HUES48 (cell line): ENCODE results near the gene NHS.
"Not testable (repeated sequence)": the region's sequence is repeated elsewhere in the genome, so short reads cannot be mapped to it uniquely, and the experiment has no call there.

Source experiments
- H3K27ac ChIP-seq: one replicate; pipeline ENCODE4 v1.7.0; 2013; ENCODE audit warnings: low read depth, low read length, inconsistent platforms
- H3K27me3 ChIP-seq: 2 replicates; pipeline ENCODE4 v1.6.1; 2013; ENCODE audit warnings: mild to moderate bottlenecking, low read length; ENCODE audit not compliant: control insufficient read depth, insufficient read depth
- H3K36me3 ChIP-seq: 2 replicates; pipeline ENCODE4 v1.6.1; 2013; ENCODE audit warnings: low read length; ENCODE audit not compliant: control insufficient read depth, insufficient read depth
- H3K4me1 ChIP-seq: 2 replicates; pipeline ENCODE4 v1.6.1; 2013; ENCODE audit warnings: mild to moderate bottlenecking, low read length; ENCODE audit not compliant: control insufficient read depth, insufficient read depth
- H3K4me3 ChIP-seq: 2 replicates; pipeline ENCODE4 v1.5.1; 2013; ENCODE audit warnings: mild to moderate bottlenecking, low read depth, low read length
- H3K9ac ChIP-seq: 2 replicates; pipeline ENCODE4 v1.6.1; 2013; ENCODE audit warnings: mild to moderate bottlenecking, low read depth, low read length, moderate library complexity
- H3K9me3 ChIP-seq: 2 replicates; pipeline ENCODE4 v1.6.1; 2013; ENCODE audit warnings: low read length; ENCODE audit not compliant: control insufficient read depth, insufficient read depth

NHS gene

DNA sequence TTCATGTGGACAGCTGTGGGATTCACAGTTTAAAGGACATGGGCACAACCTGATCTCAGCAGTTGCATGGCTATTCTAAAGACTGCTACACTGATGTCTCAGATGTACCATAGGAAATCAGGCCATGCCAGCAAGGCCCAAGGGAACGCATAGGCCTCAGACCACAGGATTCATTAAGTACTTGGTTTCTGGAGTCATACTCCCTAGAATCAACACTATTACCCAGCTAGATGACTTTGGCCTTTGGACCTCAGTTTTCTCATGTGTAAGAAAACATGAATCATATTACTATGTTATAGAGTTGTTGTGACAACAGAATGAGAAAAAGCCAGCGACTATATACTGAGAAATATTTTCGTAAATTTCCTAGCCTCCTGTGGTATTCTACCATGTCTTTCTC, 67.9 kb downstream of the NHS start:
- H3K27me3 ChIP-seq = no peaks in the 10 kb centered on the region; the same call in 1 of the 2 replicates
- no peak overlapping the region for H3K27ac ChIP-seq
- no peak overlapping the region for H3K9ac ChIP-seq
- H3K4me3 ChIP-seq = no peak overlapping the region
- no peaks in the 10 kb centered on the region for H3K36me3 ChIP-seq
- H3K4me1 ChIP-seq = peaks cover 18% of the 10 kb centered on the region
- no peaks in the 10 kb centered on the region for H3K9me3 ChIP-seq

DNA sequence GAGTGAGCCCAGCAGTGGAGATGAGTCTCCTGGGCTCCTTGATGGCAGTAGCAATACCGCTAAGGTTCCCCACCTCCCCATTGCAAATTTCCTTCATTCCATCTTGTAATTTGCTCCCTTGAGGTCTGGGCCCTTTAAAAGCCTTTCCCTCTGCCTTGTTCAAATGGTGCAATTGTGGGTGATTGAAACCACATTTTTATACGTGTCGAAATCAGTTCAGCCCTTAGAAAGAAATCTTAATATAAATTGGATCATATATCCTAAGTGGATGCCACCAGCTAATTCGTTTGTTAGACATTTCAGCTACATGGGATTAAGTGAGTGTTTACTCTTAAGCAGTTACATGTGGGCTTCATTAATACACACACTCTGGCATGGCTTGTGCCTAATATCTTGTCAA, 68.6 kb downstream of the NHS start:
- Histone ChIP-seq H3K36me3 (no peaks in the 10 kb centered on the region), H3K4me1 (peaks cover 12% of the 10 kb centered on the region), H3K9me3 (no peaks in the 10 kb centered on the region), H3K27me3 (no peaks in the 10 kb centered on the region; the same call in 1 of the 2 replicates), H3K27ac (no peak overlapping the region), H3K4me3 (no peak overlapping the region), H3K9ac (no peak overlapping the region)

DNA sequence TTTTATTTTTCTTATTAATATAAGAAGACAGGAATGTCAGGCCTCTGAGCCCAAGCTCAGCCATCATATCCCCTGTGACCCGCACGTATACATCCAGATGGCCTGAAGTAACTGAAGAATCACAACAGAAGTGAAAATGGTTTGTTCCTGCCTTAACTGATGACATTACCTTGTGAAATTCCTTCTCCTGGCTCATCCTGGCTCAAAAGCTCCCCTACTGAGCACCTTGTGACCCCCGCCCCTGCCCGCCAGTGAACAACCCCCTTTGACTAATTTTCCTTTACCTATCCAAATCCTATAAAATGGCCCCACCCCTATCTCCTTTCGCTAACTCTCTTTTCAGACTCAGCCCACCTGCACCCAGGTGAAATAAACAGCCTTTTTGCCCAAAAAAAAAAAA, 71.3 kb downstream of the NHS start:
- H3K9me3 ChIP-seq, H3K27me3 ChIP-seq, H3K36me3 ChIP-seq, H3K4me3 ChIP-seq, H3K27ac ChIP-seq, H3K9ac ChIP-seq: not testable (repeated sequence)
- H3K4me1 ChIP-seq = peaks cover 11% of the 10 kb centered on the region

DNA sequence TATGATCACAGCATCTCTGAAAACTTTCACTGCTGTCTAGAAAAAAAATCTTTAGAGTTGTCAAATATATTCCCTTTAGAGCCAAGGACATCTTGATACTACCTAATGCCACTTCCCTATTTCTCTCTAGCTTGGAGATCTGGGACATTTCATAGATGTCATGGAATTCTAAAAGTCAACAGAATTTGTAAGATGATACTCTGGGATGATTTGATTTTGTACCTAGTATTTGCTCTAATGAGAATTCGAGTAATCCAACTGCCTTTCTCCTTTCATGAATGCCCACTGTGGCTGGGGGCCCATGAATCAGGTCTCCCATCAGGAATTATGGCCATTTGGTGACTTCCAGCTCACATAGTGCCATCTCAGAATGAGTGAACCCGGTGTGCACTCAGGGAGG, 73.2 kb downstream of the NHS start:
- Histone ChIP-seq H3K27me3 (peaks cover 5% of the 10 kb centered on the region), H3K4me1 (peaks cover 11% of the 10 kb centered on the region), H3K9ac (no peak overlapping the region), H3K4me3 (no peak overlapping the region), H3K9me3 (no peaks in the 10 kb centered on the region), H3K36me3 (no peaks in the 10 kb centered on the region), H3K27ac (no peak overlapping the region)

DNA sequence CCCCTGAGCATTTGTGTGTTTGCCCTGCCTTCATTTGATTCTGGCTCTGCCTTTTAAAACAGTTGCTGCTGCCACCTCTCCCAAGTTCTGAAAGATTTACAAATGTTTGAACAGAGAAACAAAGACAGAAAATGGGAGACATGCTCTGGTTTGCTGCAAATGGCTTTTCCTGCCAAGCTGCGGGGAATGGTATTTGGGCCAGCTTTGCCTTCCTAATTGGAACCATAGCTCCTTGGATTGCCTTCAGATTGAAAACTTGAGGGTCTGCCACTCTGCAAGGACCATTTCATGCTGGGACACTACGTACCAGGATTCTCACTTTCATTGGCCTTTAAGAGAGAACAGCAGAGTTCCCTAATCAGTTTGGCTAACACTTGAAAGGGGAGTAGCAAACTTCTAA, 74.9 kb downstream of the NHS start:
- Histone ChIP-seq H3K4me3 (no peak overlapping the region), H3K9me3 (no peaks in the 10 kb centered on the region), H3K36me3 (no peaks in the 10 kb centered on the region), H3K4me1 (peaks cover 11% of the 10 kb centered on the region), H3K9ac (no peak overlapping the region), H3K27ac (no peak overlapping the region), H3K27me3 (peaks cover 5% of the 10 kb centered on the region)

DNA sequence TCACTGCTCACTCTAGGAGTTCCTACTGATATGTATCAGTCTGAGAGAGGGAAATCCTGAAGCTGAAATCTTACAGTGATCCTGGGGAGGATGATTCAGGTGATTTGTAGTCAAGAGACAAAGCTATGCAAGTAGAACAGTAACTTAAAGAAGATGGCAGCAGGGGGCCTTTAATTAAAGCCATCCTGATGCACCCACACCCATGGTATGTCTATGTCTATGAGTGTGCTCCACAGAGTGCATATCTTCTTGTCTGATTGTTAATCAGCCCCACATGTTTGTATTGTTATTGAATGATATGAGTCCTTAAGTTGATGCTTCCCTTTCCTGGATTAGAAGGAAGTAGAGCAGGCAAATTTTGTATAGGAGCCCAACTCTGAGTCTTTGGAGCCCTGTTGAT, 78.8 kb downstream of the NHS start:
- H3K4me3 ChIP-seq = no peak overlapping the region
- H3K9ac ChIP-seq = no peak overlapping the region
- no peaks in the 10 kb centered on the region for H3K36me3 ChIP-seq
- no peak overlapping the region for H3K27ac ChIP-seq
- H3K9me3 ChIP-seq = no peaks in the 10 kb centered on the region
- H3K4me1 ChIP-seq = peaks cover 8% of the 10 kb centered on the region; the same call in 1 of the 2 replicates
- H3K27me3 ChIP-seq = peaks cover 5% of the 10 kb centered on the region; the same call in 1 of the 2 replicates

DNA sequence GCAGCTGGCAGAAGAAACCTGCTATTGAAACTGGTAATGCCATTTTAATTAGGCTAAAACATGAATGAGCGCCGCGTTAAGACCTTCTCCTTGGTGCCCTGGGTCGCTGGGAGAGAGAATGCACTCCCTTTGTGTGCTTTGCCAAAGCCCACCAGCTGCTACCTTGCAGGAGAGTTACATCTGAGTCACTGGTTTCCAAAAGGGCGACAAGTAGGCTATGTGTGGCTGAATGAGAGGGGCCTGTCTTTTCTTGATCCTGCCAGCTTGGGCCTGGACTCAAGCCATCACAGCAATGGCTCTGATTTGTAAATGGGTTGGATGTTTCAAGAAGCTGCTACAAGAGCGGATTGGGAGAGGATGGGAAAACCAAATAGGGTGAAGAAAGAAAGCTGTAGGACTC, 81.5 kb downstream of the NHS start:
- Histone ChIP-seq H3K9ac (no peak overlapping the region), H3K4me3 (no peak overlapping the region), H3K9me3 (no peaks in the 10 kb centered on the region), H3K27me3 (no peaks in the 10 kb centered on the region; the same call in 1 of the 2 replicates), H3K27ac (no peak overlapping the region), H3K36me3 (no peaks in the 10 kb centered on the region), H3K4me1 (peaks cover 15% of the 10 kb centered on the region; the same call in 1 of the 2 replicates)

DNA sequence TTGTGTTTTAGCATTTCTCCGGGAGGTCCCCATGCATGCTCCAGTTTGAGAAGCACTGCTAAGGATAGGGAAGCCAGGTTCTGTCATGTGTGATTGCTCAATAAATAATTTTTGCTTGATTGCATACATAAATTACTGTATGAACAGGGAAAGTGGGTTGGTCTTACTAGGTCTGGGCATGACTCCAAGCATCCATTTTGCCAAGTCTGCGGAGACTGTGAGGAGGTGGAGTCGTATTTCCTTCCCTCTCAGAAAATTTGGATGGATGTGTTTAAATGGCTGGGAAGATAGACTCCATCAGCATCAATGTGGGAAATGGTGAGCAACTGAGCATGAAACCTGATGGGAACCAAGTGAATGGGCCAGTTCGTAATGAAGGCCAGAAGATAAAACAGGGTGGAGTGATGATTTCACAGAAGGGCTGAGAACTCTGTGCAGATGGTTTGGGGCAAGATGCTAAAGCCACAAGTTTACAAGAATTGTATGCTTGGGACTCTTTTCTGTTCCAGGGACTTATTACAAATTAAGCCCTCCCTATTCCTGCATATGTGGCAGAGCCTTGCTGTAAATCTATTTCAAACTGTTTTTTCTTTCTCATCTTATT, 84.1 kb downstream of the NHS start:
- no peaks in the 10 kb centered on the region for H3K36me3 ChIP-seq
- no peaks in the 10 kb centered on the region for H3K9me3 ChIP-seq
- H3K27ac ChIP-seq = no peak overlapping the region

DNA sequence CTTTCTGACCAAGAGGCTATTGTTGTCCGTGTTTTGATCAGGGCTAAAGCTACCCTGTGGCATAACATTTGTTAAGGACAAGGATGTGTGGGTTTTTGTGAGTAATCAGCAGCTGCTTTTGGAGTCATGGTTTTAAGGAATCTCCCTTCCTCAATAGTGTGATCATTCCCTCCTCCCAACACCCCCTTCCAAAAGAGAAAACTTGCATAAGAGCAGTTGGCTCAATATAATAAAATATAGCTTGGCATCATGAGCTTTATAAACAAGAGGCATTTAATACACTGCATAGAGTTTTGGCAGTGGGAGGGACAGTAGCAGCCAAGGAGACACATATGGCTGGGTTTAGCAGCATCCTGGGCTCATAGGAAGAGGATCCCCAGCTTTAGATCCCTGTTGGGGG, 84.7 kb downstream of the NHS start:
- Histone ChIP-seq H3K27me3 (no peaks in the 10 kb centered on the region; the same call in 1 of the 2 replicates), H3K27ac (no peak overlapping the region), H3K9me3 (no peaks in the 10 kb centered on the region), H3K4me3 (no peak overlapping the region), H3K36me3 (no peaks in the 10 kb centered on the region), H3K9ac (no peak overlapping the region), H3K4me1 (peaks cover 28% of the 10 kb centered on the region)

More for the DNA sequence above, 84.1 kb downstream of the NHS start:
- no peak overlapping the region for H3K4me3 ChIP-seq
- H3K4me1 ChIP-seq = peaks cover 28% of the 10 kb centered on the region
- H3K27me3 ChIP-seq = no peaks in the 10 kb centered on the region; the same call in 1 of the 2 replicates
- H3K9ac ChIP-seq = no peak overlapping the region

DNA sequence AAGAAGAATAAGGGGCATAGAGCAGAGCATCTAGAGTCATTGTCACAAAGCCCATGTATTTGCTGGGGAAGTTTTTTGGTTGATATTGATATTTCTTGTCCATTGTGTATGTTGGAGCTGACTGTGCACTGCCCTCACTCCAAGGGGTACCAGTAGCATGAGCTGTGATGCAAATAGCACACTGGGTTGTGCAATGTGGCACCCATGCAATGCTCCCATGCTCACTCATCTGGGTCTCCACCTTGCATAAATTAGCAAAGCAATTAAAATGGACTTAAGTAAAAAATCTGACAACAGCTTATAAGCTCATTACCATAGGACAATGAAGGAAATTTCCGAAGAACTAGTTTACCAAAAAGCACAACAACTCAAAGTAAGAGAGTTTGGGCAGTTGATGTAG, 87.9 kb downstream of the NHS start:
- Histone ChIP-seq H3K9ac (no peak overlapping the region), H3K4me1 (peaks cover 20% of the 10 kb centered on the region), H3K27me3 (0 out of 2 replicates have a peak, but pooled peaks cover 3% of the 10 kb centered on the region), H3K36me3 (no peaks in the 10 kb centered on the region), H3K9me3 (no peaks in the 10 kb centered on the region), H3K4me3 (no peak overlapping the region), H3K27ac (no peak overlapping the region)

DNA sequence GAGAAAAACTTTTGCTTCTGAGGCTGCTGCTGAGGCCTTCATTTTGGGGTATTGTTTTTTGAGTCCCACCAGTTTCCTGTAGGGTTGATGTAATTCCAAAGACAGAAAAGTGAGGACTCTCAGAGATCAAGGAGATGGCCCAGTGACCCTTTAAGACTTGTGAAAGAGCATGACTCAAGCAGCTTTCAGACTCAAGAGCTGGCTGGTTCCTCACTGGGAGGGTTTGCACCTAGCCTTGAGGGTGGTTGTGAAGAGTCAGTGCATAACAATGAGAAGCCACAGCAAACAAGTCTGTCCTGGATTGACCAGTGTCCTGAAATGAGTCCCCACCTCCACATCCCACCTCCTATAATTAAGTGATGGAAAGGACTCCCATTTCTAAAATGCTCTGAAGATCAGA, 89.2 kb downstream of the NHS start:
- no peak overlapping the region for H3K9ac ChIP-seq
- H3K4me3 ChIP-seq = no peak overlapping the region
- no peaks in the 10 kb centered on the region for H3K36me3 ChIP-seq
- H3K27me3 ChIP-seq = peaks cover 7% of the 10 kb centered on the region; the same call in 1 of the 2 replicates
- H3K4me1 ChIP-seq = peaks cover 15% of the 10 kb centered on the region
- H3K27ac ChIP-seq = no peak overlapping the region
- no peaks in the 10 kb centered on the region for H3K9me3 ChIP-seq
